PC-3 (cell line): ENCODE data around the gene CTSZ.

ENCODE experiments used
- CTCF ChIP-seq: fragments of 300-600 bp; sonication (generic); conservative IDR thresholded peaks from 2 replicates; pipeline ENCODE4 v1.5.1; 2017; ENCODE audit warnings: antibody characterized with exemption, low read depth, mild to moderate bottlenecking, low read length
- EZH2 ChIP-seq: fragments of 300-600 bp; sonication (generic); IDR thresholded peaks from one replicate; pipeline ENCODE4 v1.6.1; 2017; ENCODE audit warnings: antibody characterized with exemption, mild to moderate bottlenecking, low read length; ENCODE audit not compliant: unreplicated experiment
- EZH2phosphoT487 ChIP-seq: fragments of 300-600 bp; sonication (generic); IDR thresholded peaks from 2 replicates; pipeline ENCODE4 v1.6.1; 2018; ENCODE audit warnings: mild to moderate bottlenecking, antibody characterized with exemption, low read length, borderline replicate concordance

- TF ChIP-seq CTCF (no peak), EZH2 (no peak), EZH2phosphoT487 (no peak)
These were observed 14.0 kb upstream of the CTSZ start for GRCh38 chr20:59020938-59021551.
